ENCODE results near the gene ELAVL3.

The ELAVL3 gene

GRCh38 chr19:11405846-11406643 lies 74.8 kb downstream of the ELAVL3 start:
- no peak for DNase-seq

DNA sequence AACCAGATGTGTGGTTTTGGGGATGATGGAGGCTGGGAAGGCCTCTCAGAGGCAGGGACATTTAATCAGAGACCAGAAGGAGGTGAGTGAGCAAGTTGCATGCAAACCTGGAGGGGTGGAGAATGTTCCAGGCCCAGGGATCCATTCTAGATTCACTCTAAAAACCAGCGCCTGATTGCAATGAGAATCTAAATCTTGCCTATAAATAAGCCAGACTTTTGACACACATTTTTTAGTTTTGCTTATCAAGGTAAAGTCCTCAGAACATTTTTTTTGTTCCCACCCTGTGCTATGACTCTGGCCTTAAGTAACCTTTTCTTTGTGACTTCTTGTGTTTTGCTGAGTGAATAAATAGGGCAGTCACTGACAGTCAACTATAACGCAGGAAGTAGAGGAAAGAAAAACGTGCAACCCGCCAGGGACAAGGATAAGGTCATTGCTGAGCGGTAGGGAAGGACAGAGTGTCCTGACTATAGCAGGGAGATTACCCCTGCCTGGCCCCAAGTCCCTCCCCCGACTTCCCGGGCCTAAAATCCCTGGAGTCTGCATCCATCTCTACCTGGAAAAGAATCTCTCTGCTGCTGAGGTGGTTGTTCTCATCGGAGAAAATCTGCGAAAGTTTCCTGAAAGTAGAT lies 76.1 kb downstream of the ELAVL3 start:
- DNase-seq = no peak

DNA sequence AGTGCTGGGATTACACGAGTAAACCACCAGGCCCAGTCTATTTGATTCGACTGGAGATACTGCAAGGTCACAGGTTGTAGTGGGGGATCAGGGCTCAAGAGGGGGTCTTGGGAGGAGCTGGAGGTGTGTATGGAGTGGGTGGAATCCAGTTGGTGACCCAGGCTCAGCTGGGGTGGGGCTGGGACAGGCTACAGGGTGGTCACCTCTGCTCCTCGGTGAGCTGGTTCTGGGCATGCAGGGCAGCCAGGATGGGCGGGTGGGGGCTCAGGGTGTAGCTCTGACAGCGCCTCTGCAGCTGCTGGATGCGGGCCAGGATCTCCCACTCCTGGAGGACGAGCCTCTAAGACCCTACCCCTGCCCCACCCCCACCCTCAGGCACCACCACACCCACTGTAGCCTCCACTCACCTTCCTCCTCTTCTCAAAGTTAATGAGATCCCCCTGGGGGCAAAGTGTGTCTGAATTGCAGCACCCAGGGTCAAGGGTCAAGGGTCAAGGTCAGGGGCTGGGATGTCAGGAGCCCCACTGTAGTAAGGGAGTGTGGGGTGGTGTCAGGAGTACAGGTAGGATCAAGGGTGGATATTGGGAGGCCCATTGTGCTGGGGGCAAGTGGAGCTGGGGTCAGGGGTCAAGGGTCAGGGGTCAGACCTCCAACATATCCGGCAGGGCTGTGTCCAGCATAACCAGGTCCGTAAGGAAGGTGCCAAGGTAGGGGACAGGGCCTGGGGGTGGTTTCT lies 78.9 kb downstream of the ELAVL3 start:
- no peak for DNase-seq
